HG02943 (cell line): ENCODE measurements around the gene LAT.
"Not testable (repeated sequence)": the region's sequence is repeated elsewhere in the genome, so short reads cannot be mapped to it uniquely, and the experiment has no call there.

Source experiments
- ATAC-seq: cut with Tn5 transposase; IDR thresholded peaks from one replicate; pipeline ENCODE4 v1.9.1; 2021; ENCODE audit warnings: mild to moderate bottlenecking, low read depth, moderate library complexity; ENCODE audit not compliant: unreplicated experiment

Gene LAT, protein sequence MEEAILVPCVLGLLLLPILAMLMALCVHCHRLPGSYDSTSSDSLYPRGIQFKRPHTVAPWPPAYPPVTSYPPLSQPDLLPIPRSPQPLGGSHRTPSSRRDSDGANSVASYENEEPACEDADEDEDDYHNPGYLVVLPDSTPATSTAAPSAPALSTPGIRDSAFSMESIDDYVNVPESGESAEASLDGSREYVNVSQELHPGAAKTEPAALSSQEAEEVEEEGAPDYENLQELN

DNA sequence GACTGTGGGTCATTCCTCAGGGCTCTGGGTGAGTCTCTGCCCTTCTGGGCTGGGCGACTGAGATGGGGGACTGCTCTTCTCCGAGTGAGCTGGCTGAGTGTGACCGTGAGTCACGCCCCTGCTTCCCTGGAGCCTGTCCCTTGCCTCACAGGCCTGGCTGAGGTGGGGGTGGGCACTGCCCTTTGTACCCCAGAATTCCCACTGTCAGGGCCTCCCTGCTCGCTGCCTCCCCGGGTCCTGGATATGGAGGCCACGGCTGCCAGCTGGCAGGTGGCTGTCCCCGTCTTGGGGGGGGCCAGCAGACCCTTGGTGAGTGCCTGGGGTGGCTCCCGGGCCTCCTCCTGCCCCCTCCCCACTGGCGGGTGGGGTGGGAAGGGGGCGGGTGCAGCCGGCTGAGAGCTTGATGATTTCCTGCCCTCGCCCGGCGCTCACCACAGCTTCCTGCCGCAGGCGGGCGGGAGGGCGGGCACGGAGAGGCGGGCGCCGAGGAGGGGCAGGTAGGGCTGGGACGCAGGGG is at the start of gene LAT:
LAT (plus strand) TSS at position 434 of the 517 bp plus-strand sequence. CDS start 366 bp downstream, outside the sequence.
- no peak for ATAC-seq

DNA sequence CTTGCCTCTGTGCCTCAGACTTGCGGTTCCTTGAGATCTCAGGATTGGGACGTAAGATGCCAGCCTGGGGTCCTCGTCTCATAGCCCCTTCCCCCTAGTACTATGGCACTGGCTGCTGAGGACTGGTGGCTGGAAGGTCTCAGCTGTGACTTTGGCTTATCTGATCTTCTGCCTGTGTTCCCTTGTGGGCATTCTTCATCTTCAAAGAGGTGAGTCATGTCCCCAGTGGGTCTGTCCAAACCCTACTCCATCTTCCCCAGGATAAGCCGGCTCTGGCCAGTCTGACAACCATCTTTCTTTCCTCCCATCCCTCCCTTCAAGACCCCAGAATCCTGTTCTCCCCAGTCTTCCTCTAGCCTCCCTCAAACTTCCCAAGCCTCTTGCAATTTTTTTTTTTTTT is 49.5 kb upstream of the LAT start:
- ATAC-seq, result no peak

- ATAC-seq, result peak; percentile 60
These were observed 48.7 kb upstream of the LAT start for GRCh38 chr16:28935924-28936783.

- ATAC-seq, result no peak
These were observed 48.1 kb upstream of the LAT start for GRCh38 chr16:28936784-28937155.

- no peak for ATAC-seq
These were observed 47.5 kb upstream of the LAT start for GRCh38 chr16:28937222-28937876.

DNA sequence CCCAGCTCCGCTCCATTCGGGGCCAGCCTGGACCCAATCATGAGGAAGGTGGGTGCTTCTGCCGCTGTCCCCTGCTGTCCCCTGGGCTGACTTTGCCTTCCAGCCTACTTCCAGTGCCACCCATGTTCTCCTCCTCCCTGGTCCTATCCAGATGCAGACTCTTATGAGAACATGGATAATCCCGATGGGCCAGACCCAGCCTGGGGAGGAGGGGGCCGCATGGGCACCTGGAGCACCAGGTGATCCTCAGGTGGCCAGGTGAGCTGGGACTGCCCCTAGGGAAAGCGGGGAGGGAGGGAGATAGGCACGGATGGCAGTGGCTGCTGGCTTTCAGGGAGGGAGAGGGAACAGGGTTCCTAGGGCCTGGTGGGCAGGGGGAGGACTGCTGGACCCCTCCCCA is 46.1 kb upstream of the LAT start:
- ATAC-seq, result no peak

DNA sequence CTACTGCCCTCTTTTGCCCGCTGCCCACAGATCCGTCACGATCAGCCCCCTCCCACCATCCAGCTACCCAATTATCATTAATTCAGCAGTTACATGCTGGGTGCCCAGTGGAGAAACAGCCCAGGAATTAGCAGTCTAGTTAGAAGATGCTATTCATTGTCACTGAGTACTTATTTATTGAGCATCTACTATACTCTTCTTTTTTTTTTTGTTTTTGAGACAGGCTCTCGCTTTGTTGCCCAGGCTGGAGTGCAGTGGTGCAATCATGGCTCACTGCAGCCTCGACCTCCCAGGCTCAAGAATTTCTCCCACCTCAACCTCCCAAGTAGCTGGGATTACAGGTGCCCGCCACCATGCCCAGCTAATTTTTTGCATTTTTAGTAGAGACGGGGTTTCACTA is 45.0 kb upstream of the LAT start:
- not testable (repeated sequence) for ATAC-seq

DNA sequence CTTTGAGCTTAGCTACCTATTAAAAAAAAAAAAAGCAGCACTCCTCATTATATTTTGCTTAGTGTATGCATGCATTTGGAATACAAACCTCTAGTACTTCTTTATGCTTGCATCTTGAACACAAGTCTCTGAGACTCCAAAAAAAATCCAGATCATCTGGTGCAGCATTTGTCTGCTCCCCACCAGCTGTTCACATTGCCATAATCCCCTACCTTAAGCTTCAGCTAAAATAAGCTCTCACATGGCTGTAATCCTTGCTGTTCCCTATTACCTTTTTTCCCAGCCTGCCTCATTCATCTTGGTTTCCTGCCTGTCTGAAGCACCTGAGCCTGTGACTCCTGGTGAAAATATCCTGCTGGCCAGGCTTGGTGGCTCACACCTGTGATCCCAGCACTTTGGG is 41.6 kb upstream of the LAT start:
- no peak for ATAC-seq

- ATAC-seq, result no peak
These were observed 38.2 kb upstream of the LAT start for GRCh38 chr16:28946681-28947080.

DNA sequence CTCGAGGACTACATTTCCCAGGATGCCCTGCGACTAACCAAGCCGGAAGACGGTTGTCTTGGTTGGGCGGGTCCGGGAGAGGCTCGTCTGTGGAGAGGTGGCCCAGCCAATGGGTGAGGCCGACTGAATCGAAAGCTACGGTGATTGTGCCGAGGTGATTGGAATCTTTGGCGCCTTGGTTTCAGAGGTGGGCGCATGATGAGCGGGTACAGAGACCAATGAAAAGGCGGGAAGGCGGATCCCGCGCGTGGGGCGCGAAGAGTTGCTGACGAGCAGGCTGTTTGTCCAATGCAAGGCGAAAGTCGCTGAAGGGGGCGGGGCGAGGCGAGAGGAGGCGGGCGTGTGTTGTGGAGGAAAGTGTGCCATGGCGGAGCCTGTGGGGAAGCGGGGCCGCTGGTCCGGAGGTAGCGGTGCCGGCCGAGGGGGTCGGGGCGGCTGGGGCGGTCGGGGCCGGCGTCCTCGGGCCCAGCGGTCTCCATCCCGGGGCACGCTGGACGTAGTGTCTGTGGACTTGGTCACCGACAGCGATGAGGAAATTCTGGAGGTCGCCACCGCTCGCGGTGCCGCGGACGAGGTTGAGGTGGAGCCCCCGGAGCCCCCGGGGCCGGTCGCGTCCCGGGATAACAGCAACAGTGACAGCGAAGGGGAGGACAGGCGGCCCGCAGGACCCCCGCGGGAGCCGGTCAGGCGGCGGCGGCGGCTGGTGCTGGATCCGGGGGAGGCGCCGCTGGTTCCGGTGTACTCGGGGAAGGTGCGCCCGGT is 34.0 kb upstream of the LAT start, which contains the start of gene NFATC2IP:
NFATC2IP (plus strand) TSS at position 290 of the 762 bp plus-strand sequence; CDS start at position 365, 75 bp downstream.
- ATAC-seq, result peak; percentile 87

DNA sequence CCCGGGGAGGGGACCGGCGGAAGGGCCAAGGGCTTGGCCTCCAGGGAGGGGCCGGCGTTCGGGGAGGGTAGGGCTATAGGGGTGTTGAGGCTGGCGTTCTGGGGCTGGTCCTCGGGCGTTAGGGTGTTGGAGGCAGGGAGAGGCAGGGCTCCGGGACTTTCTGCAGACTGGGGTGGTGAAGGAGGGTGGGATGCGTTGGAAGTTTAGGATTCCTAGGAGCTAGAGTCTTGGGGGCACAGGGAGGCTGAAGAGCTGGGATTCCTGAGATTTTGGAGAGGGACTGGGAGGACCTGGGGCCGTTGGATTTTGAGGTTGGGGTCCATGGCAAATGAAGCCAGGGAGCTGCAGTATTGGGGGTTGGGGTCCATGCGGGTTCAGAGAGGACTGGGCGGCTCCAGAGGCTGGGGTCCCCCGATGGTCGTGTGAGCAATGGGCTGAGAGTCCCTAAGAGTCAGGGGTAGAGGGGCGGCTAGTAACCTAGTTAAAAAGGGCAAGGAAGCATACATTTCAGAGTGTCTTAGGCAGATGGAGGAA is 33.4 kb upstream of the LAT start:
- ATAC-seq, result no peak

GRCh38 chr16:28958216-28958615 is 26.6 kb upstream of the LAT start:
- no peak for ATAC-seq

- no peak for ATAC-seq
These were observed 26.0 kb upstream of the LAT start for GRCh38 chr16:28958836-28959235.

DNA sequence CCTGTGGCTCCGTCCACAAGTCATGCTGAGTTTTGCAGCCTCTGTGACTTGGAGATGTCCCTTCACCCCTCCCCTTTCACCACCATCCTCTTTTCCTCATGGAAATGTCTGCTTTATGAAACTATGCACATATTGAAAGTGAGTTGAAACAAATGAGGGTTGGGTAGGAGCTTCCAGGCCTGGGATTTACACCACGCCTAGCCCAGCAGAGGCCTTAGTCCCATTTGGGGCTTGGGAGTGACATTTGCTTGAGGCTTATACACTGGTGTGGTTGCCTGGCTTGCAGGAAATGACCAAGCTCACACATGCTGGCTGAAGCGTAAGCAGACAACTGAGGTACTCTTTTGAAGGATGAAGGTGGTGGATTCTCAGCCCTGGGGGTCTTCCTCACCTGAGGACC is 20.8 kb upstream of the LAT start:
- no peak for ATAC-seq

DNA sequence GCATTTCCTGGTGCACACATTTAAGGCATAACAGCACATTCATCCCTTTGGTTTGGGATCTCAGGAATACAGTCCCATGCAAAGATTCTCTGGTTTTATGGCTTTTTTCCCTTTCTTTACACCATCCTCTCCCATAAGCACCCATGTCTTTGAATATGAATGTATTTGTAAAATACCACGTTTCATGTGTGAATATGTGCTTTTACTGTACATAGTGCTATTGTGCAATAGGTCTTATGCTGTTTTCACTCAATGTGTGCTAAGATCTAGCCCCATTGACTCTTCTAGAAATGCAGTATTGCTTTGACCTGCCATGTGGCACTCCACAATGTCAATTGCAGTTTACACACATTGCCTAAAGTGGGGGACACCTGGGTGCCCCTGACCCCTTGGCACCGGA is 20.4 kb upstream of the LAT start:
- no peak for ATAC-seq

- no peak for ATAC-seq
These were observed 17.7 kb upstream of the LAT start for GRCh38 chr16:28967156-28967555.

- not testable (repeated sequence) for ATAC-seq
These were observed 15.2 kb upstream of the LAT start for GRCh38 chr16:28969696-28970095.

DNA sequence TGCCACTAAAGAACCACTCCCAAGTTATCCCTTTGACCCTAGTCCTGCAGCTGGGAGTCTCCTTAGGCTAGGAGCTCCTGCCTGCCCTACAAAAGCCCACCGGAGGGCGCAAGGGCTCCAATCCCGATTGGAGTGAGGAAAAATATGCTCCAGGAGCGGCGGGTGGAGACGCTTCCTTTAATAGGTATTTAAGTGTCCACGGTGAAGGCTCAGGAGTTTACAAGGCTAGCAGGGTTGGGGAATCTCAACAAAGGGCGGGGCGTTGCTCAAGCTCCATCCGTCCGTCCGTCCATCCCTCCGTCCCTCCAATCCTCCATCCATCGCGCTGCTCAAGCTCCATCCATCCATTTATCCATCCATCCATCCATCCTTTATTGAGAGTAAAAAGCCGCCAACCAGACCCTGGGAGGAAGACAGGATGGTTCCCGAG is 10.8 kb upstream of the LAT start:
- ATAC-seq, result no peak

- ATAC-seq, result peak; percentile 79
These were observed 10.3 kb upstream of the LAT start, which contains the start of gene SPNS1 for GRCh38 chr16:28974437-28975157. TSS of gene SPNS1 (plus strand) at chr16:28974778. CDS start at chr16:28975152, 374 bp downstream.
